ENCODE data around the gene SEZ6L.

Gene SEZ6L

DNA sequence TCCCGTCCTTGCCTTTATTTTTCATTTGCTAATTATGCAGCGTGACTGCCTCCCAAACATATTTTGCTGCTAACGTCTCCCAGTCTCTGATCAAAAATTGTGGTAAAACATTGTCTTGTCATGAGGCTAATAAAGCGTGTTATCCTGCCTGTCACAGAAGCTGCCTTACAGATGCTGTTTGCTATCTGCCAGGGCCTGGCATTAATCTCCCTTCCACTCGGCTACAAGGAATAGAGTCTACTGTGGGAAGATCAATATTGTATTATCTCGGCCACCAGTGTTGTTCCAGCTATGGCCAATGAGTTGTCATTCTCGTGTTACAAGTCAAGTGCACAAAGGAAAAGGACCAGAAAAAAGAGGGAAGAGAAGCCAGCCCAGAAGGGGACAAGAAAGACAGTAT, 100.3 kb downstream of the SEZ6L start:
- Histone ChIP-seq H3F3A (ENCODE audit: control insufficient read depth, insufficient read depth) (no peaks in the 10 kb centered on the region), H3K27ac (ENCODE audit: low read depth, low read length) (no peak overlapping the region), H3K27me3 (ENCODE audit: control insufficient read depth, low read length) (no peaks in the 10 kb centered on the region), H4K20me1 (ENCODE audit: control insufficient read depth, insufficient read depth, low read depth, low read length) (no peaks in the 10 kb centered on the region), H3K79me2 (ENCODE audit: control insufficient read depth, low read length) (no peaks in the 10 kb centered on the region), H3K4me3 (ENCODE audit: low read length) (no peak overlapping the region), H3K4me1 (ENCODE audit: control insufficient read depth, low read length) (no peaks in the 10 kb centered on the region), H3K9me2 (replicated peaks; ENCODE audit: control insufficient read depth, low read length) (no peaks in the 10 kb centered on the region), H3K9me3 (ENCODE audit: control insufficient read depth, insufficient read depth, low read length) (no peaks in the 10 kb centered on the region), H3K36me3 (ENCODE audit: control insufficient read depth, low read length) (no peaks in the 10 kb centered on the region), H3K4me2 (ENCODE audit: low read length) (no peak overlapping the region)
- TF ChIP-seq EZH2phosphoT487 (IDR thresholded peaks at IDR 0.05; ENCODE audit: borderline replicate concordance, low read length): no peak
- TF ChIP-seq, protein P1, sequence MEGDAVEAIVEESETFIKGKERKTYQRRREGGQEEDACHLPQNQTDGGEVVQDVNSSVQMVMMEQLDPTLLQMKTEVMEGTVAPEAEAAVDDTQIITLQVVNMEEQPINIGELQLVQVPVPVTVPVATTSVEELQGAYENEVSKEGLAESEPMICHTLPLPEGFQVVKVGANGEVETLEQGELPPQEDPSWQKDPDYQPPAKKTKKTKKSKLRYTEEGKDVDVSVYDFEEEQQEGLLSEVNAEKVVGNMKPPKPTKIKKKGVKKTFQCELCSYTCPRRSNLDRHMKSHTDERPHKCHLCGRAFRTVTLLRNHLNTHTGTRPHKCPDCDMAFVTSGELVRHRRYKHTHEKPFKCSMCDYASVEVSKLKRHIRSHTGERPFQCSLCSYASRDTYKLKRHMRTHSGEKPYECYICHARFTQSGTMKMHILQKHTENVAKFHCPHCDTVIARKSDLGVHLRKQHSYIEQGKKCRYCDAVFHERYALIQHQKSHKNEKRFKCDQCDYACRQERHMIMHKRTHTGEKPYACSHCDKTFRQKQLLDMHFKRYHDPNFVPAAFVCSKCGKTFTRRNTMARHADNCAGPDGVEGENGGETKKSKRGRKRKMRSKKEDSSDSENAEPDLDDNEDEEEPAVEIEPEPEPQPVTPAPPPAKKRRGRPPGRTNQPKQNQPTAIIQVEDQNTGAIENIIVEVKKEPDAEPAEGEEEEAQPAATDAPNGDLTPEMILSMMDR (IDR thresholded peaks at IDR 0.05; ENCODE audit: low read depth, low read length, poor library complexity, severe bottlenecking): no peak

DNA sequence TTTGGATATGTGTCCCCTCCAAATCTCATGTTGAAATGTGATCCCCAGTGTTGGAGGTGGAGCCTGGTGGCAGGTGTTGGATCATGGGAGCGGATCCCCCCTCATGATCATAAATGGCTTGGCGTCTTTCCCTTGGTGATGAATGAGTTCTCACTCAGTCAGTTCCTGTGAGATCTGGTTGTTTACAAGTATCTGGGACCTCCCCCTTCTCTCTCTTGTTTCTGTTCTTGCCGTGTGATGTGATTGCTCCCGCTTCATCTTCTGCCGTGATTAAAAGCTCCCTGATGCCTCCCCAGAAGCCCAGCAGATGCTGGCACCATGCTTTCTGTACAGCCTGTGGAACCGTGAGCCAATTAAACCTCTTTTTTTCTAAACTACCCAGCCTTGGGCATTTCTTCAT, 102.2 kb downstream of the SEZ6L start:
- Histone ChIP-seq H3K79me2 (ENCODE audit: control insufficient read depth, low read length) (no peaks in the 10 kb centered on the region), H4K20me1 (ENCODE audit: control insufficient read depth, insufficient read depth, low read depth, low read length) (no peaks in the 10 kb centered on the region), H3K9me3 (ENCODE audit: control insufficient read depth, insufficient read depth, low read length) (no peaks in the 10 kb centered on the region), H3F3A (ENCODE audit: control insufficient read depth, insufficient read depth) (no peaks in the 10 kb centered on the region), H3K9me2 (replicated peaks; ENCODE audit: control insufficient read depth, low read length) (no peaks in the 10 kb centered on the region), H3K4me3 (ENCODE audit: low read length) (no peak overlapping the region), H3K4me2 (ENCODE audit: low read length) (no peak overlapping the region), H3K36me3 (ENCODE audit: control insufficient read depth, low read length) (no peaks in the 10 kb centered on the region), H3K4me1 (ENCODE audit: control insufficient read depth, low read length) (no peaks in the 10 kb centered on the region), H3K27ac (ENCODE audit: low read depth, low read length) (no peak overlapping the region), H3K27me3 (ENCODE audit: control insufficient read depth, low read length) (no peaks in the 10 kb centered on the region)
- TF ChIP-seq EZH2phosphoT487 (IDR thresholded peaks at IDR 0.05; ENCODE audit: borderline replicate concordance, low read length): no peak
- TF ChIP-seq, protein P1 (IDR thresholded peaks at IDR 0.05; ENCODE audit: low read depth, low read length, poor library complexity, severe bottlenecking): no peak

DNA sequence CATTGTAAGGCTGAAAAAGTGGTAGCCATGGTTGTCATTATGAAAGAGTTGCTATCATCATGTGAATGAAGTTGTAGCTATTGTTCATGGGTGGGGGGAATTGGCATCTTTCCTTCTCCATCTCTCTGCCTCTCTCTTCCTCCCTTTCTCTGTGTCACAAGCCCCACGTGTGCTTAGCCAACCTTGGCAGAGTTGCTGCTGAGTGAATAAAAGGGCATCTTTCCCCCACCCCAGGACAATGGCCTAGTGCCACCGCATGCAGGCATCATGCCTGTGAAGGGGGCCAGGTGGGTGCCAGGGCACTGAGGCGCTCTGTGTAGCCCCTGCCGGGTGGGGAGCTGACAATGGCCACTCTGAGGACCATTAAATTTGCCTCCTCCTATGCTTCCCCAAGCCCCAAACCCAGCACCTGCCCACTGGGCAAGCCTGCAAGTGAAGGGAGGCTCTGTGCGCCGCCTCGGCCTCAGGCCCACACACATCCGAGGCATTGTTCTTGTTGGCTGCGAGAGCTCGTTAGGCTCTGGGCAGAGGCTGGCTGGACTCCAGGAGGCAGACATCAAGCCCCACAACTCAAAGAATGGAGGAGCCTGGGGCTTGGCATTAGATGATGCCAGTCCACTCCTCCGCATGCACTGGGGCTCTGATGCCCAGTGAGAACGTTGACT, 103.9 kb downstream of the SEZ6L start:
- Histone ChIP-seq H3K4me1 (ENCODE audit: control insufficient read depth, low read length) (no peaks in the 10 kb centered on the region), H3K27me3 (ENCODE audit: control insufficient read depth, low read length) (no peaks in the 10 kb centered on the region), H3K9me3 (ENCODE audit: control insufficient read depth, insufficient read depth, low read length) (no peaks in the 10 kb centered on the region), H3K27ac (ENCODE audit: low read depth, low read length) (no peak overlapping the region), H3K9me2 (replicated peaks; ENCODE audit: control insufficient read depth, low read length) (no peaks in the 10 kb centered on the region), H3K36me3 (ENCODE audit: control insufficient read depth, low read length) (no peaks in the 10 kb centered on the region), H3F3A (ENCODE audit: control insufficient read depth, insufficient read depth) (no peaks in the 10 kb centered on the region), H3K79me2 (ENCODE audit: control insufficient read depth, low read length) (no peaks in the 10 kb centered on the region), H3K4me2 (ENCODE audit: low read length) (no peak overlapping the region), H4K20me1 (ENCODE audit: control insufficient read depth, insufficient read depth, low read depth, low read length) (no peaks in the 10 kb centered on the region), H3K4me3 (ENCODE audit: low read length) (no peak overlapping the region)
- no peak for TF ChIP-seq EZH2phosphoT487 (IDR thresholded peaks at IDR 0.05; ENCODE audit: borderline replicate concordance, low read length)
- TF ChIP-seq, protein P1 (IDR thresholded peaks at IDR 0.05; ENCODE audit: low read depth, low read length, poor library complexity, severe bottlenecking): no peak
